Left ventricle myocardium superior (tissue), 1 donor: Measurements from ENCODE around the gene ZNF653. TPM values are rescaled to one million over a fixed set of nuclear protein-coding genes. Genes with fewer than 3 reads are reported as not detected.

ENCODE experiments used
- ATAC-seq: fragments of 200-7000 bp; cut with Tn5 transposase; one replicate; pipeline ENCODE4 v1.9.1; 2020; ENCODE audit warnings: mild to moderate bottlenecking, moderate library complexity
- DNase-seq: peaks from one replicate; pipeline ENCODE4 v3.0.0-alpha.2; 2020
- intact Hi-C: fragments of 100-400 bp; cut with micrococcal nuclease; formaldehyde crosslinking; loops from one replicate; pipeline ENCODE4 v1.11.0; 2022
- long read RNA-seq: library from polyadenylated mRNA; unstranded; transcript quantifications from one replicate; pipeline ENCODE4 v2.0.0, GENCODE V29; 2021
- total RNA-seq: library from RNA; stranded (reverse); fragmentation: NEBNext Ultra II Directional; extraction: Animal tissue kit (Norgen Biotek cat#: 25700); gene quantifications from one replicate; pipeline ENCODE4 v1.2.1, GENCODE V29; 2021
- donor health status: DM: no; HTN: yes; CAD: no; lungs with severe emphysema.

Gene ZNF653
- total RNA-seq = 3.3 TPM
- long read RNA-seq, partial matches to known transcripts = 3 of 4 reads
- long read RNA-seq, other reads (novel, unspliced or antisense) = 0 of 4 reads

- DNase-seq (peak; percentile 95), ATAC-seq (peak; percentile 85)
- intact Hi-C loops = no loop called here
Observed at GRCh38 chr19:11505504-11506100, at the start of gene ZNF653. ZNF653 (minus strand) TSS chr19:11505839; CDS start chr19:11505786, 53 bp downstream.

GRCh38 chr19:11555246-11555645 is 49.6 kb upstream of the ZNF653 start:
- ATAC-seq = peak; percentile 4
- DNase-seq = no peak
- intact Hi-C loops = no loop called here

DNA sequence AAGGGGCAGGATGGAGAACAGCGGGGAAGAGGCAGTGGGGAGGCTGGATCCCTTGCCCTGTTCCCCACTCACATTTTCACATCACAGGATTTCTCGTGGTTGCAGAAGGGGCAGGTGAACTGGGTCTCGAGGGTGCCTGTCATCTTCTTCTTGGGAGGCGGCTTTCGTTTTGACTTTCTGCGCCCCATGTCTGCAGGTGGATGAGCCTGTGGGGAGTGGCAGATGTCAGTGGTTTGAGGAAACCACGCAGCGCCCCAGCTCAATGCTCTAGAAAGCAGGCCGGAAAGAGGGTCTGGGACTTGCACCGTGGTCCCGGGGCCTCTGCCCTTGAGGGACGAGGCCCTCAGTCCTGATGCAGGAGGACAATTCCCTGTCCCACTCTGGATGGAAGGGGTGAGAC is 48.5 kb upstream of the ZNF653 start:
- intact Hi-C loops = no loop called here
- DNase-seq = no peak
- ATAC-seq = no peak

- DNase-seq (no peak), ATAC-seq (no peak)
- intact Hi-C loops = no loop called here
Observed at GRCh38 chr19:11552666-11553372, 47.2 kb upstream of the ZNF653 start.

DNA sequence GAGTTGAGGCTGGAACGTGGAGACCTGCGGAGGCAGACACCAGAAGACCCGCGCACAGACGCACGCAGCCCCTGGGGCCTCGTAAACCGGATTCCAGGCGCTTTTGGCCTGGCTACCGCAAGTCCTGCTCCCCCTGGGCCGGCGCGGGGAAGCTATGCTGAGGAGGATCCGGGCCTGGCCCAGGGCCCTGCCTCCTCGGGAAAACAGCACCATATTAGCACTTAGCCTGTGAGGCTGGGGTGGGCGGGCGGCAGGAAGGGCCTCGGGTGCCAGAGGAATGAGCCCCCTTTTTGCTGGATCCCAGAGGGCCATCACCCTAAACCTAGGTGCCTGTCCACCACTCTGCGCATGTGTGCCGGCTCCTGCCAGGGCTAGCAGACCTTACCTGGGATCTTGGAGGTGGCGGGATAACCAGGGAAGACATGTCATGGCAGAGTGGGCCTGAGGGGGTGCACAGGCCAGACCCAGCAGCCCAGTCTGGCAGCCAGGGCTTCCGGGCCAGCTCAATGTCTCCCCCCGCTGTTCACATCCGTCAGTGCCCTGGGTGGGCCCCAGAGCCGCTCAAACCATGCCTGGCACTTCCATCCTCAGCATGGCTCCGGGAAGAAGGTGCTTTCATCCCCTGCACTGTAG is 46.1 kb upstream of the ZNF653 start:
- intact Hi-C loops = no loop called here
- no peak for DNase-seq
- ATAC-seq = peak; percentile 39

DNA sequence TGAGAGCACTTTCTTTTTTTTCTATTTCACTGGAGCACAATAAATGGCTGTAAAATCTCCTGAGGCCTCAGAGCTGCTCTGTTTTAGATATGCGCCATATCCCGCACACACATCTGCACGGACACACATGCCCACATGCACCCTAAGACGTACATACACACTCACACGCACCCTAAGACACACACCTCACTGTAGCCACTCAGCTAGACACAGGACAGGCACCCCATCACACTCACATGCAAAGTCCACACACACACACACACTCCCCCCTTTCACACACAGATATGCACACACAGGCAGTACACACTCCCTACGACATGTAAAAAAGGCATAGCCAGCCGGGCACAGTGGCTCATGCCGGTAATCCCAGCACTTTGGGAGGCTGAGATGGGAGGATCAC is 44.6 kb upstream of the ZNF653 start:
- DNase-seq (no peak), ATAC-seq (no peak)
- intact Hi-C loops = no loop called here

DNA sequence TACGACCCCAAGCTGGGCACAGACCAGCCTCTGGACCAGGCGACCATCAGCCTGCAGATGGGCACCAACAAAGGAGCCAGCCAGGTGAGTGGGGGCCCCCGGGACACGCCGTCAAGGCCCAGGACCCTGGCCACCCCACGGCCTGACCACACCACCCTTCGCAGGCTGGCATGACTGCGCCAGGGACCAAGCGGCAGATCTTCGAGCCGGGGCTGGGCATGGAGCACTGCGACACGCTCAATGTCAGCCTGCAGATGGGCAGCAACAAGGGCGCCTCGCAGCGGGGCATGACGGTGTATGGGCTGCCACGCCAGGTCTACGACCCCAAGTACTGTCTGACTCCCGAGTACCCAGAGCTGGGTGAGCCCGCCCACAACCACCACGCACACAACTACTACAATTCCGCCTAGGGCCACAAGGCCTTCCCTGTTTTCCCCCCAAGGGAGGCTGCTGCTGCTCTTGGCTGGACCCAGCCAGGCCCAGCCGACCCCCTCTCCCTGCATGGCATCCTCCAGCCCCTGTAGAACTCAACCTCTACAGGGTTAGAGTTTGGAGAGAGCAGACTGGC is 43.8 kb upstream of the ZNF653 start:
- ATAC-seq = no peak

DNA sequence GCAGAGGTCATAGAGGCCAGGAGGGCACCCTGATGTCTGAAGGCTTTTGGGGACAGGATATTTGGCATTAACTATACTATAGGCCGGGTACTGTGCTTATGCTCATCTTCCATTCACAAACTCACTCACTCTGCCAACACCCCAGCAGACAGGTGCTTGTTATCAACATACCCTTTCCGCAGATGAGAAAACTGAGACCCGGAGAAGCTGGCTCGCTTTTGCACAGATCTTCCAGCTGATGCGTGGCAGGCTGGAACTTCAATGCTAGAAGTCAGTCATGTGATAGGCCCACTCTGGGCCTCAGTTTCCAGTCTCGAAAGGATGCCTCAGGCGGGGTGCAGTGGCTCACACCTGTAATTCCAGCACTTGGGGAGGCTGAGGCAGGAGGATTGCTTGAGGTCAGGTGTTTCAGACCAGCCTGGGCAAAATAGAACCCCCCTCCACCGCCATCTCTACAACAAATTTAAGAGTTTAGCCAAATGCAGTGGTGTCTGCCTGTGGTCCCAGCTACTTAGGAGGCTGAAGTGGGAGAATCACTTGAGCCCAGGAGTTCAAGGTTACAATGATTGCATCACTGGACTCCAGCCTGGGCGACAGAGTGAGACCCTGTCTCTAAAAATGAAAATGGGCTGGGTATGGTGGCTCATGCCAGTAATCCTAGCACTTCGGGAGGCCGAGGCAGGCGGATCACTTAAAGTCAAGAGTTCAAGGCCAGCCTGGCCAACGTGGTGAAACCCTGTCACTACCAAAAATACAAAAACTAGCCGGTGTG is 42.5 kb upstream of the ZNF653 start:
- intact Hi-C loops = no loop called here
- no peak for ATAC-seq
- DNase-seq = no peak

More for the DNA sequence above, 43.8 kb upstream of the ZNF653 start:
- DNase-seq = no peak
- intact Hi-C loops = no loop called here

GRCh38 chr19:11541238-11541637 is 35.6 kb upstream of the ZNF653 start:
- ATAC-seq (no peak), DNase-seq (no peak)
- intact Hi-C loops = no loop called here

GRCh38 chr19:11540645-11541044 is 35.0 kb upstream of the ZNF653 start:
- intact Hi-C loops = no loop called here
- DNase-seq (no peak), ATAC-seq (no peak)

- DNase-seq = peak; percentile 60
- ATAC-seq = peak; percentile 61
- intact Hi-C loops = no loop called here
Observed at GRCh38 chr19:11539495-11540365, 34.1 kb upstream of the ZNF653 start.

- ATAC-seq (peak; percentile 67), DNase-seq (peak; percentile 72)
- intact Hi-C loops = no loop called here
Observed at GRCh38 chr19:11538232-11539036, 32.8 kb upstream of the ZNF653 start, which contains the start of gene CNN1. CNN1 (plus strand) TSS chr19:11538851; CDS start chr19:11538928, 77 bp downstream.

GRCh38 chr19:11535792-11536595 is 30.4 kb upstream of the ZNF653 start:
- DNase-seq (peak; percentile 96), ATAC-seq (peak; percentile 83)
- intact Hi-C loops = no loop called here

DNA sequence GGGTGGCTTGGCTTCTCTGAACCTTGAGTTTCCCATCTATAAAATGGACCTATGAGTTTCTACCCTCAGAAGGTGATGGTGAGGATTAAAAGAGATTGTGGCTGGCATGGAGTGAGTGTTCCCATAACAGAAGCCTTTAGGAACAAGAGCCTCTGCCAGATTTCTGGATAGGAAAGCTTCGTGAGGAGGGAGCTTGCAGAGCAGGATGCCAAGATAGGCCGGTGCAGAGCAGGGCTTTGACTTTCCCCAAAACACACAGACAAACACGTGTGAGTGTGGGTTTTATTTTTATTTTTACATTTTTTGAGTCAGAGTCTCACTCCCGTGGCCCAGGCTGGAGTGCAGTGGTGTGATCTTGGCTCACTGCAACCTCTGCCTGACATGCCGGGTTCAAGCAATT is 29.3 kb upstream of the ZNF653 start:
- ATAC-seq = no peak
- no peak for DNase-seq
- intact Hi-C loops = no loop called here

DNA sequence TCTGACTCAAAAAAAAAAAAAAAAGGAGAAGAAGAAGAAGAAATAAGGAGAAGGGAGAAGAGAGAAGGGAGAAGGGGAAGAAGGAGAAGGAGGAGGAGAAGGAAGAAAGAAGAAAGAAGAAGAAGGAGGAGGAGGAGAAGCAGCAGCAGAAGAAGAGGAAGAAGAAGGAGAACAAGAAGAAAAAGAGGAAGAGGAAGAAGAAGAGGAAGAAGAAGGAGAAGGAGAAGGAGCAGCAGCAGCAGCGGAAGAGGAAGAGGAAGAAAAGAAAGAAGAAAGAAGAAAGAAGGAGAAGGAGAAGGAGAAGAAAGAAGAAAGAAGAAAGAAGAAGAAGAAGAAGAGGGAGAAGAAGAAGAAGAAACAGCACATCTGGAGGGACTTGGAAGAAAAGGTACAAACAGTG is 28.9 kb upstream of the ZNF653 start:
- intact Hi-C loops = no loop called here
- ATAC-seq (no peak), DNase-seq (no peak)

- intact Hi-C loops = no loop called here
- DNase-seq = peak; percentile 83
- ATAC-seq = peak; percentile 54
Observed at GRCh38 chr19:11530432-11530831, 24.8 kb upstream of the ZNF653 start.
